MM.1S (cell line): ENCODE measurements around the gene DTNB.

Source experiments
- DNase-seq: peaks from one replicate; pipeline ENCODE4 v3.0.0-alpha.2; 2015
- H2AFZ ChIP-seq: fragments of 300-600 bp; sonication (generic); 2 replicates; pipeline ENCODE4 v1.6.0; 2016; ENCODE audit warnings: antibody characterized with exemption, low read length
- H3F3A ChIP-seq: fragments of 300-600 bp; sonication (generic); 2 replicates; pipeline ENCODE4 v1.6.1; 2016; ENCODE audit warnings: mild to moderate bottlenecking, antibody characterized with exemption, low read length, moderate library complexity, mixed read lengths; ENCODE audit not compliant: insufficient read depth
- H3K27ac ChIP-seq: fragments of 300-600 bp; sonication (generic); 2 replicates; pipeline ENCODE4 v1.5.1; 2016; ENCODE audit warnings: mild to moderate bottlenecking, low read length
- H3K27me3 ChIP-seq: fragments of 300-600 bp; sonication (generic); replicated peaks from 2 replicates; pipeline ENCODE4 v1.6.0; 2016; ENCODE audit warnings: low read length; ENCODE audit not compliant: insufficient read depth
- H3K36me3 ChIP-seq: fragments of 300-600 bp; sonication (generic); replicated peaks from 2 replicates; pipeline ENCODE4 v1.6.1; 2016; ENCODE audit warnings: mild to moderate bottlenecking, low read length, mixed read lengths; ENCODE audit not compliant: insufficient read depth
- H3K4me1 ChIP-seq: fragments of 300-600 bp; sonication (generic); 2 replicates; pipeline ENCODE4 v1.6.1; 2016; ENCODE audit warnings: low read length, mixed read lengths
- H3K4me2 ChIP-seq: fragments of 300-600 bp; sonication (generic); 2 replicates; pipeline ENCODE4 v1.6.0; 2016; ENCODE audit warnings: low read depth, low read length
- H3K4me3 ChIP-seq: fragments of 300-600 bp; sonication (generic); 2 replicates; pipeline ENCODE4 v1.5.1; 2016; ENCODE audit warnings: low read length, mixed read lengths
- H3K79me2 ChIP-seq: fragments of 300-600 bp; sonication (generic); 2 replicates; pipeline ENCODE4 v1.6.1; 2016; ENCODE audit warnings: mixed run types, low read length, mixed read lengths
- H3K9ac ChIP-seq: fragments of 300-600 bp; sonication (generic); 2 replicates; pipeline ENCODE4 v1.6.1; 2016; ENCODE audit warnings: low read length, mixed read lengths
- H3K9me2 ChIP-seq: fragments of 300-600 bp; sonication (generic); replicated peaks from 2 replicates; pipeline ENCODE4 v1.6.1; 2016; ENCODE audit warnings: mild to moderate bottlenecking, low read length, mixed read lengths; ENCODE audit not compliant: insufficient read depth
- H3K9me3 ChIP-seq: fragments of 300-600 bp; sonication (generic); replicated peaks from 2 replicates; pipeline ENCODE4 v1.6.1; 2016; ENCODE audit warnings: mild to moderate bottlenecking, low read length, mixed read lengths; ENCODE audit not compliant: insufficient read depth
- H4K20me1 ChIP-seq: fragments of 300-600 bp; sonication (generic); 2 replicates; pipeline ENCODE4 v1.6.1; 2016; ENCODE audit warnings: mild to moderate bottlenecking, low read length, moderate library complexity, mixed read lengths; ENCODE audit not compliant: insufficient read depth
- EZH2 ChIP-seq: fragments of 300-600 bp; sonication (generic); optimal IDR thresholded peaks from 2 replicates; pipeline ENCODE3; 2017; ENCODE audit warnings: low read depth, mild to moderate bottlenecking, antibody characterized with exemption, low read length, mixed read lengths
- EZH2phosphoT487 ChIP-seq: fragments of 300-600 bp; sonication (generic); IDR thresholded peaks from 2 replicates; pipeline ENCODE4 v1.6.1; 2018; ENCODE audit warnings: antibody characterized with exemption, low read length
- TF ChIP-seq, protein P1 (sequence below): fragments of 300-600 bp; sonication (generic); IDR thresholded peaks from 2 replicates; pipeline ENCODE4 v1.5.1; 2016; ENCODE audit warnings: antibody characterized with exemption, low read length, mixed read lengths

The DTNB gene

DNA sequence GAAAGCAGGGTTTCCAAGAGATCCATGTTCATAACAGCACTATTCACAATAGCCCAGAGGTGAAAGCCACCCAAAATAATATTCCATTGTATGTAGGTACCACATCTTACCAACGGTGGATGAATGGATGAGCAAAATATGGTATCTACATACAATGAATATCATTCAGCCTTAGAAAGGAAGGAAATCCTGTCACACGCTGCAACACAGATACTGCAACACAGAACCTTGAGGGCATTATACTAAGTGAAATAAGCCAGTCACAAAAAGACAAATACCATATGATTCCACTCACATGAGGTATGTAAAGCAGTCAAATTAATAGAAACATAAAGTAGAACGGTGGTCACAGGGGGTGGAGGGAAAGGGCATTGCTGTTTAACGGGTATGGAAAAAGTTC is 155.7 kb downstream of the DTNB start:
- H3K27ac ChIP-seq, result no peak overlapping the region
- no peak for TF ChIP-seq EZH2
- TF ChIP-seq, protein P1, sequence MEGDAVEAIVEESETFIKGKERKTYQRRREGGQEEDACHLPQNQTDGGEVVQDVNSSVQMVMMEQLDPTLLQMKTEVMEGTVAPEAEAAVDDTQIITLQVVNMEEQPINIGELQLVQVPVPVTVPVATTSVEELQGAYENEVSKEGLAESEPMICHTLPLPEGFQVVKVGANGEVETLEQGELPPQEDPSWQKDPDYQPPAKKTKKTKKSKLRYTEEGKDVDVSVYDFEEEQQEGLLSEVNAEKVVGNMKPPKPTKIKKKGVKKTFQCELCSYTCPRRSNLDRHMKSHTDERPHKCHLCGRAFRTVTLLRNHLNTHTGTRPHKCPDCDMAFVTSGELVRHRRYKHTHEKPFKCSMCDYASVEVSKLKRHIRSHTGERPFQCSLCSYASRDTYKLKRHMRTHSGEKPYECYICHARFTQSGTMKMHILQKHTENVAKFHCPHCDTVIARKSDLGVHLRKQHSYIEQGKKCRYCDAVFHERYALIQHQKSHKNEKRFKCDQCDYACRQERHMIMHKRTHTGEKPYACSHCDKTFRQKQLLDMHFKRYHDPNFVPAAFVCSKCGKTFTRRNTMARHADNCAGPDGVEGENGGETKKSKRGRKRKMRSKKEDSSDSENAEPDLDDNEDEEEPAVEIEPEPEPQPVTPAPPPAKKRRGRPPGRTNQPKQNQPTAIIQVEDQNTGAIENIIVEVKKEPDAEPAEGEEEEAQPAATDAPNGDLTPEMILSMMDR, result no peak

DNA sequence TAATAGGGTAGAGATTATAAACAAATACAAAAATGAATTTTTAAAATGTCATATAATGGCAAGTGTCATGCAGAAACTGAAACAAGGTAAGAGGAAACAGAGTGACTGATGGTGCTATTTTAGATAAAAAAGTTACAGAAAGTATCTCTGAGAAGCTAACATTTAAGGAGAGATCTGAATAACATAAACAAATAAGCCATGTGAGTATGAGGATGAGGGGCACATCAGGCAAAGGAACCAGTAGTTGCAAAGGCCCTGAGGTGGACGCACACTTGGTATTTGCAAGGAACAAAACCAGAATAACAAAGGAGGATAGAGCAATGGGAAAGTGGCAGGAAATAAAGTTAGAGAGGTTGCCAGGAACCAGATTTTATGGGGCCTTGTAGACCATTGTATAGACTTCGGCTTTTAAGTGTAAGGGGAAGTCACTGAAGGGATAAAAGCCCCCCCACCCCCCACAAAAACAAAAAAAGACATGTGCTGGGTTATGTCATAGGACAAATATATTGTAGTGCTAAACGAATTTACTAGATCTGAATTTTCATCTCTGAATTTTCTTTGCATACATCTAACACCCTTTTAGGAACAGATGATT is 159.2 kb downstream of the DTNB start:
- Histone ChIP-seq H4K20me1 (no peaks in the 10 kb centered on the region), H3K36me3 (no peaks in the 10 kb centered on the region), H3K27ac (peak overlapping the region; percentile 56; the same call in 1 of the 2 replicates), H3F3A (peaks cover 4% of the 10 kb centered on the region; the same call in 1 of the 2 replicates), H3K9me2 (no peaks in the 10 kb centered on the region), H3K9me3 (no peaks in the 10 kb centered on the region), H3K27me3 (no peaks in the 10 kb centered on the region), H3K4me2 (peak overlapping the region; percentile 64), H3K9ac (no peak overlapping the region; the same call in 1 of the 2 replicates), H3K4me1 (peaks cover 29% of the 10 kb centered on the region), H3K4me3 (peak overlapping the region; percentile 23; the same call in 1 of the 2 replicates), H3K79me2 (no peaks in the 10 kb centered on the region), H2AFZ (peak overlapping the region; percentile 58)
- peak; percentile 51 for DNase-seq
- TF ChIP-seq EZH2, result no peak
- TF ChIP-seq, protein P1, result no peak
- TF ChIP-seq EZH2phosphoT487, result no peak

More for the DNA sequence above, 155.7 kb downstream of the DTNB start:
- Histone ChIP-seq H3K9me2 (no peaks in the 10 kb centered on the region), H3K9me3 (no peaks in the 10 kb centered on the region), H3K4me2 (no peak overlapping the region), H3K27me3 (no peaks in the 10 kb centered on the region), H2AFZ (no peak overlapping the region), H3F3A (peaks cover 4% of the 10 kb centered on the region; the same call in 1 of the 2 replicates), H3K79me2 (no peaks in the 10 kb centered on the region), H3K4me3 (no peak overlapping the region), H3K36me3 (no peaks in the 10 kb centered on the region), H3K9ac (no peak overlapping the region), H3K4me1 (peaks cover 33% of the 10 kb centered on the region), H4K20me1 (no peaks in the 10 kb centered on the region)
- no peak for DNase-seq

DNA sequence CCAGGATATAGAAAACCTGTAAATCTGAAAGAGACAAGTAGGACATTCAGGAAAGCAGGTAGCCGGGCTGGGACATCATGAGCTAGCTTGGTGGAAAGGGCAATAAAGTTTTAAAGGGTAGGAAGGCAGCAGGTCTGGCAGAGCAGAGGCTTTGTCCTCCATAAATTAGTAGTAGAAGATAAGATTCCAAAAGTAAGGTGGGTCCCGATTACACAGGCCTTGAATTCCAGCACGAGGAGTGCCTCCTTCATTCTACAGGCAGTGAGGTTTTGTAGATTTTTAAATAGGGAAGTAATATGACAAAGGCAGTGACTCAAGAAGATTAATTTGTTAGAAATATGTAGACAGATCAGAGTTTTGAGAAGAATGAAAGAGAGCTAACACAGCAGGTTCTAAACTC is 160.7 kb downstream of the DTNB start:
- no peak overlapping the region for H2AFZ ChIP-seq
- peaks cover 29% of the 10 kb centered on the region for H3K4me1 ChIP-seq
- no peaks in the 10 kb centered on the region for H3K27me3 ChIP-seq
- H3K79me2 ChIP-seq, result no peaks in the 10 kb centered on the region
- H3K27ac ChIP-seq, result no peak overlapping the region
- H3K4me2 ChIP-seq, result no peak overlapping the region
- peaks cover 4% of the 10 kb centered on the region; the same call in 1 of the 2 replicates for H3F3A ChIP-seq
- H3K9me2 ChIP-seq, result no peaks in the 10 kb centered on the region
- no peaks in the 10 kb centered on the region for H3K9me3 ChIP-seq
- H4K20me1 ChIP-seq, result no peaks in the 10 kb centered on the region
- H3K36me3 ChIP-seq, result no peaks in the 10 kb centered on the region
- no peak for TF ChIP-seq EZH2
- TF ChIP-seq EZH2phosphoT487, result no peak
- TF ChIP-seq, protein P1, result no peak
- no peak overlapping the region for H3K4me3 ChIP-seq
- DNase-seq, result no peak
- H3K9ac ChIP-seq, result no peak overlapping the region
